Suprapubic skin (tissue), 4 donors: ENCODE measurements around the gene BATF. TPM values are rescaled to one million over a fixed set of nuclear protein-coding genes. Genes with fewer than 3 reads are reported as not detected.

Experiments
- DNase-seq, 2 donors: peaks; one replicate each; pipeline ENCODE4 v3.0.0-alpha.2; 2019; ENCODE audit warnings: low spot score in 2 of 2
- H3K27ac ChIP-seq: fragments of 200-600 bp; sonication (generic); one replicate; pipeline ENCODE4 v1.5.1; 2019
- H3K27me3 ChIP-seq: fragments of 200-600 bp; sonication (generic); one replicate; pipeline ENCODE4 v1.5.1; 2019
- H3K36me3 ChIP-seq: fragments of 200-600 bp; sonication (generic); one replicate; pipeline ENCODE4 v1.5.1; 2019
- H3K4me1 ChIP-seq: fragments of 200-600 bp; sonication (generic); one replicate; pipeline ENCODE4 v1.5.1; 2019
- H3K4me3 ChIP-seq: fragments of 200-600 bp; sonication (generic); one replicate; pipeline ENCODE4 v1.5.1; 2019; ENCODE audit warnings: mild to moderate bottlenecking
- H3K9me3 ChIP-seq: fragments of 200-600 bp; sonication (generic); one replicate; pipeline ENCODE4 v1.5.1; 2019
- EP300 ChIP-seq: sonication (generic); formaldehyde crosslinking; IDR thresholded peaks from one replicate; pipeline ENCODE4 v1.6.1; 2017; ENCODE audit warnings: antibody characterized with exemption
- POLR2A ChIP-seq, 2 donors: fragments of 450-650 bp; IDR thresholded peaks; one replicate each; pipeline ENCODE4 v1.6.1; 2017; ENCODE audit warnings: antibody characterized with exemption in 2 of 2, mild to moderate bottlenecking in 2 of 2, moderate library complexity in 2 of 2
- POLR2AphosphoS5 ChIP-seq, 3 donors: sonication (generic); formaldehyde crosslinking; IDR thresholded peaks; one replicate each; pipeline ENCODE4 v1.6.1; 2017; ENCODE audit warnings: antibody characterized with exemption in 3 of 3
- WGBS: methylation state at CpG from one replicate; pipeline ENCODE4 v1.1.5; 2018; 5-methylcytosine and 5-hydroxymethylcytosine counted together
- total RNA-seq, 4 donors: library from RNA; depleted of rRNA; stranded (reverse); fragments of >200 nt; gene quantifications; one replicate each; pipeline ENCODE4 v1.1.0, GENCODE V29; 2016
- TF ChIP-seq, protein P1 (sequence below), 2 donors: fragments of 200-600 bp in 1 of 2; fragments of 450-650 bp in 1 of 2; sonication (generic) in 1 of 2; IDR thresholded peaks; one replicate each; pipeline ENCODE4 v1.5.1; 2016 to 2019; ENCODE audit warnings: antibody characterized with exemption in 2 of 2, mild to moderate bottlenecking in 1 of 2, moderate library complexity in 1 of 2

The BATF gene
- total RNA-seq, 4 donors from 2014 or later: 1.1 to 4.2 (median 1.1) TPM; not detected in 1

DNA sequence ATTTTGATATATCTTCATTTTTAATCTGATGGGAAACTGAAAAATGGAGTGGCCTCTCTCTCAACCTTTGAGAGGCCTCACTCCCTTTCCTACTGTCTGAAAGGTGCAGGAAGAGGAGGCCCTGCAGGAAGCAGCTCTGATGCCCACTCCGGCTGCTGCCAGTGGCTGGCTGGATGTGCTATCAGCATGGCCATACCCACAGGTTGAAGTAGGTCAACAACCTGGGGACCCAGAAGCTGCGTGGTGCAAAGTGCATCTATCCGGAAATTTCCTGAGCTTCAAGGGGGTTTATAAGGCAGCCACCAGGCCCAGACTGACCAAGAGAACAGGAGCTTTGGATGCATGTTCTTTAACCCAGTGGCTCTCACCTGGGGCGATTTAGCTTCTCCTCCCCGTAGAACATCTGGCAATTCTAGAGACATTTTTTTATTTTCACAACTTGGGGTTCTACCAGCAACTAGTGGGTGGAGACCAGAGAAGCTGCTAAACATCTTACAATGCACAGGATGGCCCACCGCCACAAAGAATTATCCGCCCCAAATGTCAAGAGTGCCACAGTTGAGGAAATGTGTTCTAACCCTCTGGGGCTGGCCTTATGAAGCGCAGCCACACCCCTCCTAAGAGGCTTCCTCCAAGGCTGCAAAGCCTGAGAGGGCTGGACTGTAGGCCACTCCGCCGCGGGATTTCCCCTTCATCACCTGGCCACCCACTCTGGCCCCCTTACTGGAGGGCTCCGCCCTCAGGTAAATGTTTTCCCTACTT, 8.2 kb upstream of the BATF start:
- peaks cover 17% of the 10 kb centered on the region for H3K4me1 ChIP-seq
- H3K27ac ChIP-seq: no peak overlapping the region
- H3K4me3 ChIP-seq: no peak overlapping the region
- no peaks in the 10 kb centered on the region for H3K9me3 ChIP-seq
- H3K36me3 ChIP-seq: no peaks in the 10 kb centered on the region
- WGBS: 83% methylated on average over 10 of the region's 12 CpGs
- H3K27me3 ChIP-seq: peaks cover 4% of the 10 kb centered on the region
- TF ChIP-seq EP300 (no peak), POLR2A (IDR thresholded peaks at IDR 0.05) (no peak), POLR2AphosphoS5 (IDR thresholded peaks at IDR 0.05) (no peak)
- TF ChIP-seq, protein P1, sequence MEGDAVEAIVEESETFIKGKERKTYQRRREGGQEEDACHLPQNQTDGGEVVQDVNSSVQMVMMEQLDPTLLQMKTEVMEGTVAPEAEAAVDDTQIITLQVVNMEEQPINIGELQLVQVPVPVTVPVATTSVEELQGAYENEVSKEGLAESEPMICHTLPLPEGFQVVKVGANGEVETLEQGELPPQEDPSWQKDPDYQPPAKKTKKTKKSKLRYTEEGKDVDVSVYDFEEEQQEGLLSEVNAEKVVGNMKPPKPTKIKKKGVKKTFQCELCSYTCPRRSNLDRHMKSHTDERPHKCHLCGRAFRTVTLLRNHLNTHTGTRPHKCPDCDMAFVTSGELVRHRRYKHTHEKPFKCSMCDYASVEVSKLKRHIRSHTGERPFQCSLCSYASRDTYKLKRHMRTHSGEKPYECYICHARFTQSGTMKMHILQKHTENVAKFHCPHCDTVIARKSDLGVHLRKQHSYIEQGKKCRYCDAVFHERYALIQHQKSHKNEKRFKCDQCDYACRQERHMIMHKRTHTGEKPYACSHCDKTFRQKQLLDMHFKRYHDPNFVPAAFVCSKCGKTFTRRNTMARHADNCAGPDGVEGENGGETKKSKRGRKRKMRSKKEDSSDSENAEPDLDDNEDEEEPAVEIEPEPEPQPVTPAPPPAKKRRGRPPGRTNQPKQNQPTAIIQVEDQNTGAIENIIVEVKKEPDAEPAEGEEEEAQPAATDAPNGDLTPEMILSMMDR (IDR thresholded peaks at IDR 0.05): no peak
- no peak for DNase-seq

DNA sequence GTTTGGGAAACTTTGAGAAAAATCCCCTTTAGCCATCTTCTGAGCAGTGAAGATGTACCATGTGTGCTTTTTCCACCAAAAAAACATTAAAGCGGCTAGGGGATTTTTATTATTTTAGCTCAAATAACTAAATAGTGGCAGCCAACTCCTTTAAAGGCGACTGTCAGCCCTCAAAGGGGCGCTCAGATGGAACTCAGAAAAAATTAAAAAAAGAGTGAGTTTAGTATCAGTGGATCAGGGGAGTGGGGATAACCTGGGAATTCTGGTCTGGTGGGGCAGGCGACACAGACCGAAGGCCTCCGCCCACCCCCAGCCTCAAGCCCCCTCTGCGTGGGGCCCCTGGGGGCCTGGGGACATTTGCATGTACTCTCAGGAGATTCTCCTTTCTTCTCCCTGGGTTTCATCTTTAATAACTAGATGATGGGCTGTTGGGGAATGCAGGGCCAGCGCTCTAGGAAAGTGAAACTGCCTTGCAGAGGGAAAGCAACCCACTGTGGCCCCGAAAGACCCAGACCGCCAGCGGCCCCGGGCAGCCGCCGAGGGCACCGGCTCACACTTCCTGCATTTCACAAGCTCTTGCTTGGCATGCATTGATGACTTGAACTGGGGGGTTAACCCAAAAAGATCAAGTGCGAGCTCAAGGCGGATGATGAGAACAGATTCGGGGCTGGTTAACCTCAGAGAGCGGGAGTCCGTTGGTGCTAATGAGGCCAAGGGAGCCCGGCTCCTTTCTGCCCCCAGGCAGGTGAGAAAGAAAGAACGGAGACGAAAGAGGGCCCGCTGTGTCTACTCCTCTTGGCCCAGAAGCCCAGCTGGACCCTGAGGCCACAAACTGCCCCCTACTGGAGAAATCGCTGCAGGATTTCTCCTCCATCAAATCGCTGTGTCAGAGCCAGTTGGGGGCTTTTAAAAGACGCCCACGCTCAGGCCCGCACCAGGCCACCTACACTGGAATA, 7.3 kb upstream of the BATF start:
- no peak for TF ChIP-seq EP300
- TF ChIP-seq POLR2A (IDR thresholded peaks at IDR 0.05): no peak
- TF ChIP-seq, protein P1 (IDR thresholded peaks at IDR 0.05): no peak
- TF ChIP-seq POLR2AphosphoS5 (IDR thresholded peaks at IDR 0.05): no peak
- peak overlapping the region; percentile 24 for H3K27ac ChIP-seq
- peak overlapping the region; percentile 44 for H3K4me3 ChIP-seq
- H3K27me3 ChIP-seq: peaks cover 4% of the 10 kb centered on the region
- 30% methylated on average over 28 of the region's 29 CpGs for WGBS
- H3K9me3 ChIP-seq: no peaks in the 10 kb centered on the region
- no peak for DNase-seq
- H3K4me1 ChIP-seq: peaks cover 17% of the 10 kb centered on the region
- no peaks in the 10 kb centered on the region for H3K36me3 ChIP-seq

DNA sequence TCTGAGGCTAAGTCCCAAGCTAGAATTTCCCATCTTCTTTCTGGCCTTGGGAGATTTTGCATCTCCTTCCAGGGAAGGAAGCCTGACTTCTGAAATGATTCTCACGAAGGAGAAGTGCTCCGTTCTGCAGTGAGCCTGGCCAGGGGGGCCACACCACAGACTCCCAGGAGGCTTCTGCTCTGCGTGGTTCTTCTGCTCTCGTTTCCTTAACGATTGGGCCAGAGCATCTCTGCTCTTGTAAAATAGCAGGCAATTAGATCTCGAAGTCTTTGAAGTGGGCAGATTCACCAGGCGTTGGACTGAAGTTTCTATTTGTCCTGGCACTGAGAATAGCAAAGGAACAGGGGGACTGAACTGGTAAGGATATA, 6.7 kb upstream of the BATF start:
- peak overlapping the region; percentile 44 for H3K4me3 ChIP-seq
- no peaks in the 10 kb centered on the region for H3K9me3 ChIP-seq
- DNase-seq: no peak
- H3K4me1 ChIP-seq: peaks cover 17% of the 10 kb centered on the region
- 34% methylated on average over 7 of the region's 7 CpGs for WGBS
- TF ChIP-seq EP300: no peak
- TF ChIP-seq POLR2A (IDR thresholded peaks at IDR 0.05): no peak
- no peak overlapping the region for H3K27ac ChIP-seq
- H3K36me3 ChIP-seq: no peaks in the 10 kb centered on the region
- H3K27me3 ChIP-seq: peaks cover 4% of the 10 kb centered on the region

DNA sequence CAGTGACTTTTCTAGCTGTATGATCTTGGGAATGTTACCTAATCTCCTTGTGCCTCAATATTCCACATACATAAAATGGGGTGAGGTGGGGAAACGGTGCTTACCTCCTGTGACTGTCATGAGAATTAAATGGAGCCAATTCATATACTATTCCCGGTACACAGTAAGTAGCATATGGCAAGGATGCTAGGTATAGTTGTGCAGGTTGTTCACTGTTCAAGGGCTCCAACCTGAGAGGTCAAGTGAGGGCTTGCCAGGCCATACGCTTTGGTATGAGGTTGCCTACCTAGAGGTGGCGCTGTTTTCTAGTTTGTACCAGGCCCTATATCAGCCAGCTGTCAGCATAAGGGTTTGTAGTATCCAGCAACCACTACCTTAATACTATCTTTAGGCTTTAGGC, 3.6 kb upstream of the BATF start:
- Histone ChIP-seq H3K27ac (no peak overlapping the region), H3K36me3 (no peaks in the 10 kb centered on the region), H3K27me3 (peaks cover 7% of the 10 kb centered on the region), H3K4me3 (no peak overlapping the region), H3K9me3 (no peaks in the 10 kb centered on the region), H3K4me1 (peaks cover 20% of the 10 kb centered on the region)
- 72% methylated on average over 4 of the region's 4 CpGs for WGBS
- TF ChIP-seq POLR2A (IDR thresholded peaks at IDR 0.05): no peak
- no peak for TF ChIP-seq EP300
- TF ChIP-seq, protein P1 (IDR thresholded peaks at IDR 0.05): no peak
- TF ChIP-seq POLR2AphosphoS5 (IDR thresholded peaks at IDR 0.05): no peak
- DNase-seq: no peak

DNA sequence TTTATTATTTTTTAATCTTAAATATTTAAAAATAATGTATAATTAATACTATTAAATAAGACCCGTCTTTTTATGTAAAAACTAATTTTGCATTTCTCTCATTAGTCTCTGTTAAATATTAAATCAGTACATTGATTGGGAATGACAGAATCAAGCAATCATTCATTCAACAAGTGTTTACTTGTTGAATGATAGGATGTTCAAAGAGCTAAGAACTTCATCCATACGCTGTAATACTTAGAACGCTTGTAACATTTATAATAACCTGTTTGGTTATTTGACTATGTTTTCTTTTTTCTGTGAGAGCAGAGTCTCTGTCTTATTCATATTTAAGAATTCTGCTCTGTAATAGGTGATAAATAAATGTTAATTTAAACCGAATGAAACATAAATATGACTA, 2.9 kb upstream of the BATF start:
- Histone ChIP-seq H3K4me1 (peaks cover 20% of the 10 kb centered on the region), H3K27ac (no peak overlapping the region), H3K4me3 (no peak overlapping the region), H3K36me3 (no peaks in the 10 kb centered on the region), H3K27me3 (peaks cover 13% of the 10 kb centered on the region), H3K9me3 (no peaks in the 10 kb centered on the region)
- no peak for TF ChIP-seq POLR2A (IDR thresholded peaks at IDR 0.05)
- no peak for TF ChIP-seq EP300
- no peak for TF ChIP-seq POLR2AphosphoS5 (IDR thresholded peaks at IDR 0.05)
- TF ChIP-seq, protein P1 (IDR thresholded peaks at IDR 0.05): no peak
- DNase-seq: no peak
- 93% methylated on average over 4 of the region's 4 CpGs for WGBS
